ENCODE data around the gene DSCAML1.

Gene DSCAML1

GRCh38 chr11:117670443-117670842 lies 126.6 kb downstream of the DSCAML1 start:
- FAIRE-seq (no peak), DNase-seq (ENCODE audit: insufficient read length, low spot score) (no peak)
- TF ChIP-seq POLR2A (IDR thresholded peaks at IDR 0.05; ENCODE audit: low read depth, low read length) (no peak), TAF1 (IDR thresholded peaks at IDR 0.05; ENCODE audit: low read depth, low read length) (no peak), SPI1 (IDR thresholded peaks at IDR 0.05; ENCODE audit: low read depth, low read length) (no peak), POU2F2 (IDR thresholded peaks at IDR 0.05; ENCODE audit: low read depth, low read length) (no peak), PAX5 (IDR thresholded peaks at IDR 0.05; ENCODE audit: insufficient read depth, low read length, severe bottlenecking) (no peak), POLR2AphosphoS5 (IDR thresholded peaks at IDR 0.05; ENCODE audit: low read depth, low read length) (no peak)

GRCh38 chr11:117669616-117670015 lies 127.4 kb downstream of the DSCAML1 start:
- DNase-seq (ENCODE audit: insufficient read length, low spot score) (no peak), FAIRE-seq (no peak)
- TF ChIP-seq POLR2A (IDR thresholded peaks at IDR 0.05; ENCODE audit: low read depth, low read length), result no peak
- no peak for TF ChIP-seq SPI1 (IDR thresholded peaks at IDR 0.05; ENCODE audit: low read depth, low read length)
- TF ChIP-seq TAF1 (IDR thresholded peaks at IDR 0.05; ENCODE audit: low read depth, low read length), result no peak
- TF ChIP-seq POLR2AphosphoS5 (IDR thresholded peaks at IDR 0.05; ENCODE audit: low read depth, low read length), result no peak

DNA sequence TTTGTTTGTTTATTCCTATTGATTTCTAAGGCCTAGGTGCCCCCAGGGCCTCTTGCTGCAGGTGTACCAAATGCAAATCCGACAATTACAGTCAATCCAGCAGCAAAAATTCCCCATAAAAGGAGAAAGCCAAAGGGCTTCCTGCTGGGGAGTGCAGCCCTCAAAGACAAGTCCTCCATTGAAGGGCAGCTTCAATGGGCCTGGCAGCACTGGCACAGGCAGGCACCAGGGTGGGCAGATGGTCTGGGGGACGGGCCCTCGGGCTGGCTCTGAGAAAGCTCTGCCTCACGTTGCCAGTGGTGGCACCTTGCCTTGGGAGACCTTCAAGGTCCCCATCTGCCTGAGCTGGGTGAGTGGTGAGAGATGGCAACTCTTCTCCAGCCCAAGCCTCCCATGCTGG lies 128.0 kb downstream of the DSCAML1 start:
- no peak for TF ChIP-seq PAX5 (IDR thresholded peaks at IDR 0.05; ENCODE audit: insufficient read depth, low read length, severe bottlenecking)
- DNase-seq (ENCODE audit: insufficient read length, low spot score) (no peak), FAIRE-seq (no peak)

DNA sequence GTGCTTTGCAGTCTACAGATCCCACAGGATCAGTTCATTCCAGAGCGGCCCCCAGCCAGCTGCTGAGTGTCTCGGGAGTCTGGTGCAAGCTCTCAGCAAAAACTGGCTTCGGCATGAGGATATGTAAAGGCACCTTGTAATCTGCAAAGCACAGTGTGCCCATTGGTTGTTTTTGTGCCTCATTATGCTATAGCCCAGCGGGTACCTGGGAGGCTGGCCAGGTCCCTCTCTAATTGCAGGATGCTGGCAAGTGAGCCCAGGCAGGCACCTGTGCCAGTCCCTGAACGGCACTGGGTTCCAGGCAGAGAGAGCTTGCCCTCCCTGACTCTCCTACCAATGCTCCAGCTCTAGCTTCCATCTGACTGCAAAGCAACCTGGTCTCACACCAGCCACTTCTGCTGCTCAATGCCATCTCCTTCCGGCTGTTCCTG lies 128.7 kb downstream of the DSCAML1 start:
- DNase-seq (ENCODE audit: insufficient read length, low spot score), result no peak
- no peak for FAIRE-seq
- TF ChIP-seq SPI1 (IDR thresholded peaks at IDR 0.05; ENCODE audit: low read depth, low read length) (no peak), POLR2AphosphoS5 (IDR thresholded peaks at IDR 0.05; ENCODE audit: low read depth, low read length) (no peak), POLR2A (IDR thresholded peaks at IDR 0.05; ENCODE audit: low read depth, low read length) (no peak), TAF1 (IDR thresholded peaks at IDR 0.05; ENCODE audit: low read depth, low read length) (no peak), POU2F2 (IDR thresholded peaks at IDR 0.05; ENCODE audit: low read depth, low read length) (no peak), PAX5 (IDR thresholded peaks at IDR 0.05; ENCODE audit: insufficient read depth, low read length, severe bottlenecking) (no peak)

DNA sequence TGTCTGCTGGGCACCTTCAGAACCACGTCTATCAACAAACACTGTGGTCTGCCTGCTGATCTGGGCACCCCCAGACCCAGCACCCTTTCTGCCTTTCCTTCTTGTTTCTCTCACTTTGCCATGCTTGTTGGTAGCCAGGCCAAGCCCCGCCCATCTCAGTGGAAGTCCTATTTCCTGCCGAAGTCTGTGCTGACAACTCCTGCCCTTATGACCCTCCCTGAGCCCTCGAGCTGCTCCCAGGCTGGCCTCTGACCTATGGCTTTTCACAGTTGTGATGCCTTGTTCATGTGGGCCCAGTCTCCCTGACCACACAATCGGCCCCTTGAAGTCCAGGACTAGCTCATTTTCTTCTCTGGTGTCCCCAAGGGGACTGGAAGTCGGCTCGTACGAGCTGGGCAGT lies 132.1 kb downstream of the DSCAML1 start:
- FAIRE-seq (no peak), DNase-seq (ENCODE audit: insufficient read length, low spot score) (no peak)
- no peak for TF ChIP-seq POLR2AphosphoS5 (IDR thresholded peaks at IDR 0.05; ENCODE audit: low read depth, low read length)
- no peak for TF ChIP-seq TAF1 (IDR thresholded peaks at IDR 0.05; ENCODE audit: low read depth, low read length)
- no peak for TF ChIP-seq PAX5 (IDR thresholded peaks at IDR 0.05; ENCODE audit: insufficient read depth, low read length, severe bottlenecking)
- no peak for TF ChIP-seq SPI1 (IDR thresholded peaks at IDR 0.05; ENCODE audit: low read depth, low read length)
- TF ChIP-seq POU2F2 (IDR thresholded peaks at IDR 0.05; ENCODE audit: low read depth, low read length), result no peak
- TF ChIP-seq POLR2A (IDR thresholded peaks at IDR 0.05; ENCODE audit: low read depth, low read length), result no peak

GRCh38 chr11:117663821-117664220 lies 133.2 kb downstream of the DSCAML1 start:
- DNase-seq (ENCODE audit: insufficient read length, low spot score) (no peak), FAIRE-seq (no peak)
- no peak for TF ChIP-seq POLR2AphosphoS5 (IDR thresholded peaks at IDR 0.05; ENCODE audit: low read depth, low read length)
- TF ChIP-seq POU2F2 (IDR thresholded peaks at IDR 0.05; ENCODE audit: low read depth, low read length), result no peak
- TF ChIP-seq POLR2A (IDR thresholded peaks at IDR 0.05; ENCODE audit: low read depth, low read length), result no peak

DNA sequence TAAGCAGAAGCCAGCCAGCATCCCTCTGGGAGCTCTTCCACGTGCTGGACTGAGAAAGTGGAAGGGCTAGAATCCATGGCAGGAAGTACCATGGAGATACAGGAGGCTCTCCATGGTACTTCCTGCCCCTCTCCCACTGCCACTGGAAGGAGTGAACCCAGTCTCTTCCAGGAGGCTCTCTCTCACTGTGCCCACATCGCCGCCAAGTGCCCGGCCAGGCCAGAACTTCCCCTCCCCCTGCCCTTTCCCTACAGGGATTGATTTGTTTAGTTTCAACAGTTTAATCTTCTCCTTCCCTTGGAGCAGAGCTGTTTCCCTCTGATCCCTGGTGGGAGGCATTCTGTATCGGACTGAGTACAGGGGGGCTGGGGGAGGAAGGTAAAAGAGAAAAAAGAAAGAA lies 133.6 kb downstream of the DSCAML1 start:
- TF ChIP-seq SPI1 (IDR thresholded peaks at IDR 0.05; ENCODE audit: low read depth, low read length) (no peak), PAX5 (IDR thresholded peaks at IDR 0.05; ENCODE audit: insufficient read depth, low read length, severe bottlenecking) (no peak), POLR2AphosphoS5 (IDR thresholded peaks at IDR 0.05; ENCODE audit: low read depth, low read length) (no peak), POU2F2 (IDR thresholded peaks at IDR 0.05; ENCODE audit: low read depth, low read length) (no peak), POLR2A (IDR thresholded peaks at IDR 0.05; ENCODE audit: low read depth, low read length) (no peak), TAF1 (IDR thresholded peaks at IDR 0.05; ENCODE audit: low read depth, low read length) (no peak)
- FAIRE-seq (no peak), DNase-seq (ENCODE audit: insufficient read length, low spot score) (no peak)

- TF ChIP-seq SPI1 (IDR thresholded peaks at IDR 0.05; ENCODE audit: low read depth, low read length) (no peak), POU2F2 (IDR thresholded peaks at IDR 0.05; ENCODE audit: low read depth, low read length) (no peak), TAF1 (IDR thresholded peaks at IDR 0.05; ENCODE audit: low read depth, low read length) (no peak), POLR2A (IDR thresholded peaks at IDR 0.05; ENCODE audit: low read depth, low read length) (no peak), PAX5 (IDR thresholded peaks at IDR 0.05; ENCODE audit: insufficient read depth, low read length, severe bottlenecking) (no peak), POLR2AphosphoS5 (IDR thresholded peaks at IDR 0.05; ENCODE audit: low read depth, low read length) (no peak)
- DNase-seq (ENCODE audit: insufficient read length, low spot score) (no peak), FAIRE-seq (no peak)
These were observed 134.2 kb downstream of the DSCAML1 start for GRCh38 chr11:117662671-117663269.

DNA sequence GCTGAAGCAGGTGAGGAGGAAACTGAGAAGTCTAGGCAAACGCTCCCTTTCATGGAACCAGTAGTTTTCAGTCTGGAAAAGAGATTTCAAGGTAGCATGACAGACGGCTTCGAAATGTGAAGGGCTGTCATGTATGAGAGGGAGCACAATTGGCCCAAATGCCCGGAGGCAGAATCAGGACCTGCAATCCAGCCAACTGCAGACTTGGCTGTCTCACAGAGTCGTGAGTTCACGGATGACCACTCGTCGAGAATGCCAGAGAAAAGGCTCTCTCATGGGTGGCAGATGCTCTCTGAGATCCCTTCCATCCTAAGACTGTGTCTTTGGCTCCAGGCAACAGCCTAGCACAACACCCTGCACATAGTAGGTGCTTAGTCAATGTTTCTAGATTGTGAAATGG lies 134.8 kb downstream of the DSCAML1 start:
- no peak for DNase-seq (ENCODE audit: insufficient read length, low spot score)
- TF ChIP-seq TAF1 (IDR thresholded peaks at IDR 0.05; ENCODE audit: low read depth, low read length), result no peak
- no peak for TF ChIP-seq POU2F2 (IDR thresholded peaks at IDR 0.05; ENCODE audit: low read depth, low read length)
- no peak for TF ChIP-seq SPI1 (IDR thresholded peaks at IDR 0.05; ENCODE audit: low read depth, low read length)
- TF ChIP-seq POLR2AphosphoS5 (IDR thresholded peaks at IDR 0.05; ENCODE audit: low read depth, low read length), result no peak
- no peak for TF ChIP-seq PAX5 (IDR thresholded peaks at IDR 0.05; ENCODE audit: insufficient read depth, low read length, severe bottlenecking)
- TF ChIP-seq POLR2A (IDR thresholded peaks at IDR 0.05; ENCODE audit: low read depth, low read length), result no peak

DNA sequence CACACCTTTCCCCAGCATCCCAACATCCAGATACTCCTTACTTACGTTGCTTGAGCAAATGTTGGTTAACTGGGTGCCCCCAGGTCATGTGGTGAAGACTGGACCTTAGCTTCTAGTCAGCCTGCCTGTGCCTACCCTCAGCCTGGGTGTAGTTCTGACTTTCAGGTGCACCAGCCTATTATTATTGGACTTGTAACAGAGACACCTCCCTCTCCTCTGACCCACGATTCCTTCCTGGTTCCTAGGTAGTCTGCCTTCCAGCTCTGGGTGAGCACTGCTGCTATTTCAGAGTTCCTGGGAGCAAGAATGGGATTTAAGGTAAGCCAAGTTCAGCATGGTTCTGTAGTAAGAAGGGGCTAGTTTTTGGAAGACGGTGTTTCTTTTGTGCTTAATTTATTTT lies 138.2 kb downstream of the DSCAML1 start:
- DNase-seq (ENCODE audit: insufficient read length, low spot score), result no peak
- no peak for TF ChIP-seq PAX5 (IDR thresholded peaks at IDR 0.05; ENCODE audit: insufficient read depth, low read length, severe bottlenecking)
- no peak for TF ChIP-seq SPI1 (IDR thresholded peaks at IDR 0.05; ENCODE audit: low read depth, low read length)
- no peak for FAIRE-seq

More for the DNA sequence above, 134.8 kb downstream of the DSCAML1 start:
- no peak for FAIRE-seq

Measured in GM12891 (cell line).